GM23338 (cell line): ENCODE measurements around the gene LCLAT1. TPM values are rescaled to one million over a fixed set of nuclear protein-coding genes. Genes with fewer than 3 reads are reported as not detected.

Experiments used
- ATAC-seq: fragments of 200-7000 bp; cut with Tn5 transposase; 3 replicates; pipeline ENCODE4 v1.9.1; 2020
- DNase-seq: peaks from one replicate; pipeline ENCODE4 v3.0.0-alpha.2; 2015; ENCODE audit warnings: low spot score
- H2AFZ ChIP-seq: fragments of 200-600 bp; sonication (generic); 2 replicates; pipeline ENCODE4 v1.8.0; 2016; ENCODE audit warnings: antibody characterized with exemption, mild to moderate bottlenecking, moderate library complexity
- H3F3A ChIP-seq: fragments of 200-600 bp; sonication (generic); replicated peaks from 2 replicates; pipeline ENCODE4 v1.8.0; 2017; ENCODE audit warnings: antibody characterized with exemption, mixed run types, low read depth
- H3K27ac ChIP-seq: fragments of 200-600 bp; sonication (generic); 2 replicates; pipeline ENCODE4 v1.6.1; 2016; ENCODE audit warnings: low read depth
- H3K27me3 ChIP-seq: fragments of 200-600 bp; sonication (generic); 2 replicates; pipeline ENCODE4 v1.8.0; 2016; ENCODE audit warnings: mild to moderate bottlenecking, mixed run types, moderate library complexity; ENCODE audit not compliant: insufficient read depth
- H3K36me3 ChIP-seq: fragments of 200-600 bp; sonication (generic); 2 replicates; pipeline ENCODE4 v1.8.0; 2016; ENCODE audit warnings: mild to moderate bottlenecking; ENCODE audit not compliant: insufficient read depth
- H3K4me1 ChIP-seq: fragments of 200-600 bp; sonication (generic); 2 replicates; pipeline ENCODE4 v1.8.0; 2016; ENCODE audit warnings: mild to moderate bottlenecking, moderate library complexity; ENCODE audit not compliant: insufficient read depth
- H3K4me2 ChIP-seq: fragments of 200-600 bp; sonication (generic); 2 replicates; pipeline ENCODE4 v1.7.1; 2017; ENCODE audit warnings: mixed run types
- H3K4me3 ChIP-seq: fragments of 200-600 bp; sonication (generic); 2 replicates; pipeline ENCODE4 v1.6.1; 2016; ENCODE audit warnings: mixed run types
- H3K79me2 ChIP-seq: fragments of 200-600 bp; sonication (generic); replicated peaks from 2 replicates; pipeline ENCODE4 v1.8.0; 2017; ENCODE audit warnings: mild to moderate bottlenecking; ENCODE audit not compliant: insufficient read depth
- H3K9me2 ChIP-seq: fragments of 200-600 bp; sonication (generic); 2 replicates; pipeline ENCODE4 v1.8.0; 2017; ENCODE audit not compliant: insufficient read depth
- H4K20me1 ChIP-seq: fragments of 200-600 bp; sonication (generic); replicated peaks from 2 replicates; pipeline ENCODE4 v1.8.0; 2017; ENCODE audit warnings: mild to moderate bottlenecking; ENCODE audit not compliant: insufficient read depth
- H3K27ac Mint-ChIP-seq: 2 replicates; pipeline ENCODE4 v1.8.0; 2020; ENCODE audit warnings: inconsistent platforms, mild to moderate bottlenecking, moderate library complexity, mixed read lengths
- H3K27me3 Mint-ChIP-seq: 3 replicates; pipeline ENCODE4 v1.8.0; 2022; ENCODE audit warnings: low read depth, mild to moderate bottlenecking, moderate library complexity, mixed read lengths, inconsistent platforms; ENCODE audit not compliant: insufficient read depth, poor library complexity
- H3K36me3 Mint-ChIP-seq: 3 replicates; pipeline ENCODE4 v1.8.0; 2021; ENCODE audit warnings: low read depth, mild to moderate bottlenecking, inconsistent platforms, moderate library complexity, mixed read lengths
- H3K4me1 Mint-ChIP-seq: 3 replicates; pipeline ENCODE4 v1.8.0; 2020; ENCODE audit warnings: mild to moderate bottlenecking, inconsistent platforms, mixed read lengths
- H3K4me3 Mint-ChIP-seq: 3 replicates; pipeline ENCODE4 v1.8.0; 2021; ENCODE audit warnings: moderate library complexity, mild to moderate bottlenecking, inconsistent platforms, mixed read lengths
- H3K9me3 Mint-ChIP-seq: 3 replicates; pipeline ENCODE4 v1.8.0; 2020; ENCODE audit warnings: moderate library complexity, mild to moderate bottlenecking, inconsistent platforms, mixed read lengths
- EZH2 ChIP-seq: fragments of 200-600 bp; sonication (generic); IDR thresholded peaks from one replicate; pipeline ENCODE4 v1.8.0; 2017; ENCODE audit warnings: antibody characterized with exemption, mild to moderate bottlenecking, low read depth; ENCODE audit not compliant: unreplicated experiment
- JUNB ChIP-seq: IDR thresholded peaks from one replicate; pipeline ENCODE4 v1.6.1; 2016; ENCODE audit warnings: antibody characterized with exemption; ENCODE audit not compliant: unreplicated experiment
- POLR2AphosphoS5 ChIP-seq: IDR thresholded peaks from 2 replicates; pipeline ENCODE4 v1.6.1; 2016; ENCODE audit warnings: antibody characterized with exemption, low read depth
- STAT1 ChIP-seq: IDR thresholded peaks from one replicate; pipeline ENCODE4 v1.6.1; 2016; ENCODE audit warnings: antibody characterized with exemption; ENCODE audit not compliant: unreplicated experiment
- ZNF114 ChIP-seq: fragments of 250-450 bp; sonication (Bioruptor Pico); IDR thresholded peaks from 2 replicates; pipeline ENCODE4 v1.5.0; 2020; ENCODE audit warnings: mild to moderate bottlenecking, moderate library complexity
- ZNF331 ChIP-seq: fragments of 250-450 bp; sonication (Bioruptor Pico); IDR thresholded peaks from 2 replicates; pipeline ENCODE4 v1.5.0; 2020; ENCODE audit warnings: low read depth, mild to moderate bottlenecking, moderate library complexity
- polyA plus RNA-seq: library from polyadenylated mRNA; unstranded; fragments of >200 nt; fragmentation: Nextera tagmentation; extraction: Ambion mirVana; gene quantifications from 2 replicates; pipeline ENCODE4 v1.2.1, GENCODE V29; 2016
- total RNA-seq: library from RNA; depleted of rRNA; stranded (reverse); fragments of >200 nt; shearing (Covaris generic); gene quantifications from 2 replicates; pipeline ENCODE4 v1.2.3, GENCODE V29; 2014
- TF ChIP-seq, protein P1 (sequence below): fragments of 250-450 bp; sonication (Bioruptor Pico); IDR thresholded peaks from 2 replicates; pipeline ENCODE4 v1.5.0; 2020; ENCODE audit warnings: mild to moderate bottlenecking, moderate library complexity
- TF ChIP-seq, protein P2 (sequence below), 2 experiments: fragments of 200-600 bp in 1 of 2; sonication (generic) in 1 of 2; conservative IDR thresholded peaks; 2 replicates each; pipeline versions ENCODE4 v1.5.1 to v1.6.1; 2016 to 2017; ENCODE audit warnings: antibody characterized with exemption in 2 of 2, low read depth in 2 of 2, mild to moderate bottlenecking in 2 of 2, moderate library complexity in 1 of 2
- TF ChIP-seq, protein P3 (sequence below): IDR thresholded peaks from one replicate; pipeline ENCODE4 v1.6.1; 2018; ENCODE audit warnings: antibody characterized with exemption; ENCODE audit not compliant: unreplicated experiment
- TF ChIP-seq, protein P4 (sequence below): IDR thresholded peaks from 2 replicates; pipeline ENCODE4 v1.6.1; 2016; ENCODE audit warnings: antibody characterized with exemption

LCLAT1 gene
- total and polyA plus RNA-seq, 2 experiments from 2014 or later = 11.5 to 30.1 TPM

DNA sequence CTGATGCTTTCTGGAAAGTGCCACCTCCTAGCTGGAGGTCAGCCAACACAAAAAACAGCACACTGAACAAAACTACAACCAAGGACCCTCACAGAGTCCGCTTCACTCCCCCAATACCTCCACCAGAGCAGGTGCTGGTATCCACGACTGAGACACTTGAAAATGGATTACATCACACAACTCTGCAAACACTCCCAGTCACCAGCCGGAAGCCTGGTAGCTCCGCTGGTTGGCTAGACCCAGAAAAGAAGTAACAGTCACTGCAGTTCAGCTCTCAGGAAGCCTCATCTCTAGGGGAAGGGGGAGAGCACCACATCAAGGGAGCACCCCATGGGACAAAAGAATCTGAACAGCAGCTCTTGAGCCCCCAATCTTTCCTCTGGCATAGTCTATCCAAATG lies 175.4 kb downstream of the LCLAT1 start (continued):
- TF ChIP-seq, protein P1, sequence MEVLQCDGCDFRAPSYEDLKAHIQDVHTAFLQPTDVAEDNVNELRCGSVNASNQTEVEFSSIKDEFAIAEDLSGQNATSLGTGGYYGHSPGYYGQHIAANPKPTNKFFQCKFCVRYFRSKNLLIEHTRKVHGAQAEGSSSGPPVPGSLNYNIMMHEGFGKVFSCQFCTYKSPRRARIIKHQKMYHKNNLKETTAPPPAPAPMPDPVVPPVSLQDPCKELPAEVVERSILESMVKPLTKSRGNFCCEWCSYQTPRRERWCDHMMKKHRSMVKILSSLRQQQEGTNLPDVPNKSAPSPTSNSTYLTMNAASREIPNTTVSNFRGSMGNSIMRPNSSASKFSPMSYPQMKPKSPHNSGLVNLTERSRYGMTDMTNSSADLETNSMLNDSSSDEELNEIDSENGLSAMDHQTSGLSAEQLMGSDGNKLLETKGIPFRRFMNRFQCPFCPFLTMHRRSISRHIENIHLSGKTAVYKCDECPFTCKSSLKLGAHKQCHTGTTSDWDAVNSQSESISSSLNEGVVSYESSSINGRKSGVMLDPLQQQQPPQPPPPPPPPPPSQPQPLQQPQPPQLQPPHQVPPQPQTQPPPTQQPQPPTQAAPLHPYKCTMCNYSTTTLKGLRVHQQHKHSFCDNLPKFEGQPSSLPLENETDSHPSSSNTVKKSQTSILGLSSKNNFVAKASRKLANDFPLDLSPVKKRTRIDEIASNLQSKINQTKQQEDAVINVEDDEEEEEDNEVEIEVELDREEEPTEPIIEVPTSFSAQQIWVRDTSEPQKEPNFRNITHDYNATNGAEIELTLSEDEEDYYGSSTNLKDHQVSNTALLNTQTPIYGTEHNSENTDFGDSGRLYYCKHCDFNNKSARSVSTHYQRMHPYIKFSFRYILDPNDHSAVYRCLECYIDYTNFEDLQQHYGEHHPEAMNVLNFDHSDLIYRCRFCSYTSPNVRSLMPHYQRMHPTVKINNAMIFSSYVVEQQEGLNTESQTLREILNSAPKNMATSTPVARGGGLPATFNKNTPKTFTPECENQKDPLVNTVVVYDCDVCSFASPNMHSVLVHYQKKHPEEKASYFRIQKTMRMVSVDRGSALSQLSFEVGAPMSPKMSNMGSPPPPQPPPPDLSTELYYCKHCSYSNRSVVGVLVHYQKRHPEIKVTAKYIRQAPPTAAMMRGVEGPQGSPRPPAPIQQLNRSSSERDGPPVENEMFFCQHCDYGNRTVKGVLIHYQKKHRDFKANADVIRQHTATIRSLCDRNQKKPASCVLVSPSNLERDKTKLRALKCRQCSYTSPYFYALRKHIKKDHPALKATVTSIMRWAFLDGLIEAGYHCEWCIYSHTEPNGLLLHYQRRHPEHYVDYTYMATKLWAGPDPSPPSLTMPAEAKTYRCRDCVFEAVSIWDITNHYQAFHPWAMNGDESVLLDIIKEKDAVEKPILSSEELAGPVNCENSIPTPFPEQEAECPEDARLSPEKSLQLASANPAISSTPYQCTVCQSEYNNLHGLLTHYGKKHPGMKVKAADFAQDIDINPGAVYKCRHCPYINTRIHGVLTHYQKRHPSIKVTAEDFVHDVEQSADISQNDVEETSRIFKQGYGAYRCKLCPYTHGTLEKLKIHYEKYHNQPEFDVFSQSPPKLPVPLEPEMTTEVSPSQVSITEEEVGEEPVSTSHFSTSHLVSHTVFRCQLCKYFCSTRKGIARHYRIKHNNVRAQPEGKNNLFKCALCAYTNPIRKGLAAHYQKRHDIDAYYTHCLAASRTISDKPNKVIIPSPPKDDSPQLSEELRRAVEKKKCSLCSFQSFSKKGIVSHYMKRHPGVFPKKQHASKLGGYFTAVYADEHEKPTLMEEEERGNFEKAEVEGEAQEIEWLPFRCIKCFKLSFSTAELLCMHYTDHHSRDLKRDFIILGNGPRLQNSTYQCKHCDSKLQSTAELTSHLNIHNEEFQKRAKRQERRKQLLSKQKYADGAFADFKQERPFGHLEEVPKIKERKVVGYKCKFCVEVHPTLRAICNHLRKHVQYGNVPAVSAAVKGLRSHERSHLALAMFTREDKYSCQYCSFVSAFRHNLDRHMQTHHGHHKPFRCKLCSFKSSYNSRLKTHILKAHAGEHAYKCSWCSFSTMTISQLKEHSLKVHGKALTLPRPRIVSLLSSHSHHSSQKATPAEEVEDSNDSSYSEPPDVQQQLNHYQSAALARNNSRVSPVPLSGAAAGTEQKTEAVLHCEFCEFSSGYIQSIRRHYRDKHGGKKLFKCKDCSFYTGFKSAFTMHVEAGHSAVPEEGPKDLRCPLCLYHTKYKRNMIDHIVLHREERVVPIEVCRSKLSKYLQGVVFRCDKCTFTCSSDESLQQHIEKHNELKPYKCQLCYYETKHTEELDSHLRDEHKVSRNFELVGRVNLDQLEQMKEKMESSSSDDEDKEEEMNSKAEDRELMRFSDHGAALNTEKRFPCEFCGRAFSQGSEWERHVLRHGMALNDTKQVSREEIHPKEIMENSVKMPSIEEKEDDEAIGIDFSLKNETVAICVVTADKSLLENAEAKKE (CRISPR knock-in tag) = no peak
- TF ChIP-seq POLR2AphosphoS5 (no peak), EZH2 (no peak)
- TF ChIP-seq, protein P2, sequence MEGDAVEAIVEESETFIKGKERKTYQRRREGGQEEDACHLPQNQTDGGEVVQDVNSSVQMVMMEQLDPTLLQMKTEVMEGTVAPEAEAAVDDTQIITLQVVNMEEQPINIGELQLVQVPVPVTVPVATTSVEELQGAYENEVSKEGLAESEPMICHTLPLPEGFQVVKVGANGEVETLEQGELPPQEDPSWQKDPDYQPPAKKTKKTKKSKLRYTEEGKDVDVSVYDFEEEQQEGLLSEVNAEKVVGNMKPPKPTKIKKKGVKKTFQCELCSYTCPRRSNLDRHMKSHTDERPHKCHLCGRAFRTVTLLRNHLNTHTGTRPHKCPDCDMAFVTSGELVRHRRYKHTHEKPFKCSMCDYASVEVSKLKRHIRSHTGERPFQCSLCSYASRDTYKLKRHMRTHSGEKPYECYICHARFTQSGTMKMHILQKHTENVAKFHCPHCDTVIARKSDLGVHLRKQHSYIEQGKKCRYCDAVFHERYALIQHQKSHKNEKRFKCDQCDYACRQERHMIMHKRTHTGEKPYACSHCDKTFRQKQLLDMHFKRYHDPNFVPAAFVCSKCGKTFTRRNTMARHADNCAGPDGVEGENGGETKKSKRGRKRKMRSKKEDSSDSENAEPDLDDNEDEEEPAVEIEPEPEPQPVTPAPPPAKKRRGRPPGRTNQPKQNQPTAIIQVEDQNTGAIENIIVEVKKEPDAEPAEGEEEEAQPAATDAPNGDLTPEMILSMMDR (conservative IDR thresholded peaks at IDR 0.05; ENCODE audit: low read depth in 2 of 2) = no peak

DNA sequence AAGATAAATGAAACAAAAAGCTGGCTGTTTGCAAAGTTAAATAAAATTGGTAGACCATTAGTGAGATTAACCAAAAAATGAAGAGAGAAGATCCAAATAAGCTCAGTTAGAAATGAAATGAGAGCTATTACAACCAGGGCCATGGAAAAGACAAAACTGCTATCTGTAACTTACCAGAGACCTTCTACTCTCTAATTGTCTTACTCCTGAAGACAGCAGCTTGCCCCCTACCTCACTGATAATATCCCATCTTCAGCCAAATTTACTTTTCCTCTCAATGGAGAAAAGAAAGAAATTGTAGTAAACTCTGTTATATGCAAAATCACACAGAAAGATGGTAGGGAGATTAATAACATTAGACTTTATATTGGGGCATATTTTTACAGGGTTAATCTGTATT lies 178.2 kb downstream of the LCLAT1 start:
- peaks cover 5% of the 10 kb centered on the region for H3K27me3 Mint-ChIP-seq
- peaks cover 14% of the 10 kb centered on the region for H3K4me1 Mint-ChIP-seq
- H3K9me3 Mint-ChIP-seq = no peaks in the 10 kb centered on the region
- H3K27ac ChIP-seq = no peak overlapping the region
- H3K36me3 ChIP-seq = no peaks in the 10 kb centered on the region
- peaks cover 14% of the 10 kb centered on the region for H3K36me3 Mint-ChIP-seq
- H2AFZ ChIP-seq = no peak overlapping the region
- no peaks in the 10 kb centered on the region for H3F3A ChIP-seq
- H3K4me1 ChIP-seq = peaks cover 16% of the 10 kb centered on the region
- no peak overlapping the region for H3K4me2 ChIP-seq
- no peak overlapping the region for H3K4me3 Mint-ChIP-seq
- peaks cover 7% of the 10 kb centered on the region; the same call in 1 of the 2 replicates for H3K9me2 ChIP-seq
- DNase-seq (no peak), ATAC-seq (no peak)
- H3K79me2 ChIP-seq = no peaks in the 10 kb centered on the region
- H3K27me3 ChIP-seq = no peaks in the 10 kb centered on the region
- H4K20me1 ChIP-seq = no peaks in the 10 kb centered on the region
- H3K4me3 ChIP-seq = no peak overlapping the region
- no peak overlapping the region; the same call in 1 of the 2 replicates for H3K27ac Mint-ChIP-seq
- TF ChIP-seq STAT1 (no peak), POLR2AphosphoS5 (no peak), ZNF114 (CRISPR knock-in tag) (no peak), JUNB (no peak), ZNF331 (CRISPR knock-in tag) (no peak)
- TF ChIP-seq, protein P3, sequence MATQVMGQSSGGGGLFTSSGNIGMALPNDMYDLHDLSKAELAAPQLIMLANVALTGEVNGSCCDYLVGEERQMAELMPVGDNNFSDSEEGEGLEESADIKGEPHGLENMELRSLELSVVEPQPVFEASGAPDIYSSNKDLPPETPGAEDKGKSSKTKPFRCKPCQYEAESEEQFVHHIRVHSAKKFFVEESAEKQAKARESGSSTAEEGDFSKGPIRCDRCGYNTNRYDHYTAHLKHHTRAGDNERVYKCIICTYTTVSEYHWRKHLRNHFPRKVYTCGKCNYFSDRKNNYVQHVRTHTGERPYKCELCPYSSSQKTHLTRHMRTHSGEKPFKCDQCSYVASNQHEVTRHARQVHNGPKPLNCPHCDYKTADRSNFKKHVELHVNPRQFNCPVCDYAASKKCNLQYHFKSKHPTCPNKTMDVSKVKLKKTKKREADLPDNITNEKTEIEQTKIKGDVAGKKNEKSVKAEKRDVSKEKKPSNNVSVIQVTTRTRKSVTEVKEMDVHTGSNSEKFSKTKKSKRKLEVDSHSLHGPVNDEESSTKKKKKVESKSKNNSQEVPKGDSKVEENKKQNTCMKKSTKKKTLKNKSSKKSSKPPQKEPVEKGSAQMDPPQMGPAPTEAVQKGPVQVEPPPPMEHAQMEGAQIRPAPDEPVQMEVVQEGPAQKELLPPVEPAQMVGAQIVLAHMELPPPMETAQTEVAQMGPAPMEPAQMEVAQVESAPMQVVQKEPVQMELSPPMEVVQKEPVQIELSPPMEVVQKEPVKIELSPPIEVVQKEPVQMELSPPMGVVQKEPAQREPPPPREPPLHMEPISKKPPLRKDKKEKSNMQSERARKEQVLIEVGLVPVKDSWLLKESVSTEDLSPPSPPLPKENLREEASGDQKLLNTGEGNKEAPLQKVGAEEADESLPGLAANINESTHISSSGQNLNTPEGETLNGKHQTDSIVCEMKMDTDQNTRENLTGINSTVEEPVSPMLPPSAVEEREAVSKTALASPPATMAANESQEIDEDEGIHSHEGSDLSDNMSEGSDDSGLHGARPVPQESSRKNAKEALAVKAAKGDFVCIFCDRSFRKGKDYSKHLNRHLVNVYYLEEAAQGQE = no peak
- TF ChIP-seq, protein P4, sequence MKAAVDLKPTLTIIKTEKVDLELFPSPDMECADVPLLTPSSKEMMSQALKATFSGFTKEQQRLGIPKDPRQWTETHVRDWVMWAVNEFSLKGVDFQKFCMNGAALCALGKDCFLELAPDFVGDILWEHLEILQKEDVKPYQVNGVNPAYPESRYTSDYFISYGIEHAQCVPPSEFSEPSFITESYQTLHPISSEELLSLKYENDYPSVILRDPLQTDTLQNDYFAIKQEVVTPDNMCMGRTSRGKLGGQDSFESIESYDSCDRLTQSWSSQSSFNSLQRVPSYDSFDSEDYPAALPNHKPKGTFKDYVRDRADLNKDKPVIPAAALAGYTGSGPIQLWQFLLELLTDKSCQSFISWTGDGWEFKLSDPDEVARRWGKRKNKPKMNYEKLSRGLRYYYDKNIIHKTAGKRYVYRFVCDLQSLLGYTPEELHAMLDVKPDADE = no peak
